ENCODE data around the gene CADM3.

DNA sequence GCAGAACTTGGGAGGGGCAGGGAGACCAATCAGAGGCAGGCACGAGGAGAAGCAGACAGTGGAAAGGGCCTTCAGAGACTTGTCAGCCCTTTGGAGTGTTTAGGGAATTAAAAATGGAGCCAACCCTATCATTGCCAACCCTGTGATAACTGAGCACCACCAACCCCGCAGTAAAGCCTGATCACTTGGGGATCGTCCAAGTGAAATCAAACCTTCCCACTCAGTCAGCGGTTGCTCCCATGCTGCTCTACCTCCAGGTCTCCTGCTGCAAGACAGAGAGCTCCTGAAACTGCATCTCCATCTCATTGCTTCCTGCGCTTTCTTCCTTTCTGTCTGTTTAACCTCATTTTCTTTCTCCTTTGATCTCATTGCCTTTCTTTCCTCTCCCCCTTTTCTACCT, 28.5 kb downstream of the CADM3 start:
- TF ChIP-seq, protein P1, sequence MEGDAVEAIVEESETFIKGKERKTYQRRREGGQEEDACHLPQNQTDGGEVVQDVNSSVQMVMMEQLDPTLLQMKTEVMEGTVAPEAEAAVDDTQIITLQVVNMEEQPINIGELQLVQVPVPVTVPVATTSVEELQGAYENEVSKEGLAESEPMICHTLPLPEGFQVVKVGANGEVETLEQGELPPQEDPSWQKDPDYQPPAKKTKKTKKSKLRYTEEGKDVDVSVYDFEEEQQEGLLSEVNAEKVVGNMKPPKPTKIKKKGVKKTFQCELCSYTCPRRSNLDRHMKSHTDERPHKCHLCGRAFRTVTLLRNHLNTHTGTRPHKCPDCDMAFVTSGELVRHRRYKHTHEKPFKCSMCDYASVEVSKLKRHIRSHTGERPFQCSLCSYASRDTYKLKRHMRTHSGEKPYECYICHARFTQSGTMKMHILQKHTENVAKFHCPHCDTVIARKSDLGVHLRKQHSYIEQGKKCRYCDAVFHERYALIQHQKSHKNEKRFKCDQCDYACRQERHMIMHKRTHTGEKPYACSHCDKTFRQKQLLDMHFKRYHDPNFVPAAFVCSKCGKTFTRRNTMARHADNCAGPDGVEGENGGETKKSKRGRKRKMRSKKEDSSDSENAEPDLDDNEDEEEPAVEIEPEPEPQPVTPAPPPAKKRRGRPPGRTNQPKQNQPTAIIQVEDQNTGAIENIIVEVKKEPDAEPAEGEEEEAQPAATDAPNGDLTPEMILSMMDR (IDR thresholded peaks at IDR 0.05) = no peak
- no peak for TF ChIP-seq POLR2A (IDR thresholded peaks at IDR 0.05)

Measured in thyroid gland (tissue), 4 donors.